Measurements from ENCODE around the gene CHL1. TPM values are rescaled to one million over a fixed set of nuclear protein-coding genes. Genes with fewer than 3 reads are reported as not detected.

Gene CHL1
- total RNA-seq, 1 donor = 3.6 TPM

DNA sequence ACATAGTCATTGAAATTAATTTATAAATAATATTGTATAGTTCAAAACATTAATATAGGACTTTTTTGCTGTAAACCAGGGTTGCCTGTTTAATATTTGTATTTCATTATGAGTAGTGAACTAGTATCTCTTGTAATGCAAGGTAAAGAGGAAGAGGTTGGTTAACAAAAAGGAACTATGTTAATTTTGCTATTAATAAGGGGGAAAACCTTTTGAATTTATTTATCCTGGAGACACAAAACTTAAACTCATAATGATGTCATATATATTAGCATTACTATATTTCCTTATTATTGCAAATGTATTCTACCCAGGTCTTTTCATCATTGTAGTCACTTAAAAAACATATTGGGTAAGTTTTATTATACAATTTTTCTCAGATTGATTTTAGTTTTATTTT is 94.5 kb downstream of the CHL1 start:
- Histone ChIP-seq H3K4me3 (ENCODE audit: insufficient read depth, low read length) (no peak overlapping the region), H3K36me3 (ENCODE audit: insufficient read depth, low read length) (no peaks in the 10 kb centered on the region), H3K4me1 (ENCODE audit: insufficient read depth, low read length) (no peaks in the 10 kb centered on the region), H3K4me2 (ENCODE audit: insufficient read depth, low read length) (no peak overlapping the region), H3K79me2 (ENCODE audit: insufficient read depth, low read length) (no peaks in the 10 kb centered on the region), H3K27me3 (ENCODE audit: insufficient read depth, low read length) (no peaks in the 10 kb centered on the region), H4K20me1 (ENCODE audit: insufficient read depth, low read length) (no peaks in the 10 kb centered on the region), H3K27ac (ENCODE audit: low read depth, low read length) (no peak overlapping the region), H3K9me3 (ENCODE audit: low read depth, low read length) (no peaks in the 10 kb centered on the region), H2AFZ (ENCODE audit: low read length) (no peak overlapping the region)
- no peak for TF ChIP-seq CTCF (IDR thresholded peaks at IDR 0.05; ENCODE audit: extremely low read depth, low read depth, low read length)
- DNase-seq (ENCODE audit: insufficient read length, low spot score, missing footprints) = no peak

GRCh38 chr3:291646-292436 is 95.3 kb downstream of the CHL1 start:
- H3K9me3 ChIP-seq (ENCODE audit: low read depth, low read length) = no peaks in the 10 kb centered on the region
- no peak for TF ChIP-seq CTCF (IDR thresholded peaks at IDR 0.05; ENCODE audit: extremely low read depth, low read depth, low read length)
- no peak overlapping the region for H3K4me3 ChIP-seq (ENCODE audit: insufficient read depth, low read length)
- H2AFZ ChIP-seq (ENCODE audit: low read length) = no peak overlapping the region
- DNase-seq (ENCODE audit: insufficient read length, low spot score, missing footprints) = no peak
- H3K79me2 ChIP-seq (ENCODE audit: insufficient read depth, low read length) = no peaks in the 10 kb centered on the region
- no peaks in the 10 kb centered on the region for H3K36me3 ChIP-seq (ENCODE audit: insufficient read depth, low read length)
- no peaks in the 10 kb centered on the region for H3K4me1 ChIP-seq (ENCODE audit: insufficient read depth, low read length)
- H3K4me2 ChIP-seq (ENCODE audit: insufficient read depth, low read length) = no peak overlapping the region
- H3K27me3 ChIP-seq (ENCODE audit: insufficient read depth, low read length) = no peaks in the 10 kb centered on the region
- no peak overlapping the region for H3K27ac ChIP-seq (ENCODE audit: low read depth, low read length)
- no peaks in the 10 kb centered on the region for H4K20me1 ChIP-seq (ENCODE audit: insufficient read depth, low read length)

GRCh38 chr3:294096-294495 is 97.5 kb downstream of the CHL1 start:
- Histone ChIP-seq H2AFZ (ENCODE audit: low read length) (no peak overlapping the region), H3K4me1 (ENCODE audit: insufficient read depth, low read length) (no peaks in the 10 kb centered on the region), H3K4me2 (ENCODE audit: insufficient read depth, low read length) (no peak overlapping the region), H3K79me2 (ENCODE audit: insufficient read depth, low read length) (no peaks in the 10 kb centered on the region), H3K27ac (ENCODE audit: low read depth, low read length) (no peak overlapping the region), H3K9me3 (ENCODE audit: low read depth, low read length) (peaks cover 3% of the 10 kb centered on the region), H3K36me3 (ENCODE audit: insufficient read depth, low read length) (no peaks in the 10 kb centered on the region), H3K27me3 (ENCODE audit: insufficient read depth, low read length) (no peaks in the 10 kb centered on the region), H3K4me3 (ENCODE audit: insufficient read depth, low read length) (no peak overlapping the region), H4K20me1 (ENCODE audit: insufficient read depth, low read length) (no peaks in the 10 kb centered on the region)
- DNase-seq (ENCODE audit: insufficient read length, low spot score, missing footprints) = no peak
- TF ChIP-seq CTCF (IDR thresholded peaks at IDR 0.05; ENCODE audit: extremely low read depth, low read depth, low read length) = no peak

GRCh38 chr3:294581-294980 is 98.0 kb downstream of the CHL1 start:
- Histone ChIP-seq H3K4me3 (ENCODE audit: insufficient read depth, low read length) (no peak overlapping the region), H4K20me1 (ENCODE audit: insufficient read depth, low read length) (no peaks in the 10 kb centered on the region)

More at GRCh38 chr3:294581-294980, 98.0 kb downstream of the CHL1 start:
- H2AFZ ChIP-seq (ENCODE audit: low read length) = no peak overlapping the region
- DNase-seq (ENCODE audit: insufficient read length, low spot score, missing footprints) = no peak
- no peaks in the 10 kb centered on the region for H3K36me3 ChIP-seq (ENCODE audit: insufficient read depth, low read length)
- TF ChIP-seq CTCF (IDR thresholded peaks at IDR 0.05; ENCODE audit: extremely low read depth, low read depth, low read length) = no peak
- H3K27me3 ChIP-seq (ENCODE audit: insufficient read depth, low read length) = no peaks in the 10 kb centered on the region
- H3K4me1 ChIP-seq (ENCODE audit: insufficient read depth, low read length) = no peaks in the 10 kb centered on the region
- H3K27ac ChIP-seq (ENCODE audit: low read depth, low read length) = no peak overlapping the region
- H3K79me2 ChIP-seq (ENCODE audit: insufficient read depth, low read length) = no peaks in the 10 kb centered on the region
- H3K4me2 ChIP-seq (ENCODE audit: insufficient read depth, low read length) = no peak overlapping the region
- peaks cover 3% of the 10 kb centered on the region for H3K9me3 ChIP-seq (ENCODE audit: low read depth, low read length)
